HG02981 (cell line): ENCODE data around the gene FGA.

Experiments
- ATAC-seq: cut with Tn5 transposase; IDR thresholded peaks from one replicate; pipeline ENCODE4 v1.9.1; 2021; ENCODE audit warnings: mild to moderate bottlenecking, moderate library complexity; ENCODE audit not compliant: unreplicated experiment

Gene FGA

DNA sequence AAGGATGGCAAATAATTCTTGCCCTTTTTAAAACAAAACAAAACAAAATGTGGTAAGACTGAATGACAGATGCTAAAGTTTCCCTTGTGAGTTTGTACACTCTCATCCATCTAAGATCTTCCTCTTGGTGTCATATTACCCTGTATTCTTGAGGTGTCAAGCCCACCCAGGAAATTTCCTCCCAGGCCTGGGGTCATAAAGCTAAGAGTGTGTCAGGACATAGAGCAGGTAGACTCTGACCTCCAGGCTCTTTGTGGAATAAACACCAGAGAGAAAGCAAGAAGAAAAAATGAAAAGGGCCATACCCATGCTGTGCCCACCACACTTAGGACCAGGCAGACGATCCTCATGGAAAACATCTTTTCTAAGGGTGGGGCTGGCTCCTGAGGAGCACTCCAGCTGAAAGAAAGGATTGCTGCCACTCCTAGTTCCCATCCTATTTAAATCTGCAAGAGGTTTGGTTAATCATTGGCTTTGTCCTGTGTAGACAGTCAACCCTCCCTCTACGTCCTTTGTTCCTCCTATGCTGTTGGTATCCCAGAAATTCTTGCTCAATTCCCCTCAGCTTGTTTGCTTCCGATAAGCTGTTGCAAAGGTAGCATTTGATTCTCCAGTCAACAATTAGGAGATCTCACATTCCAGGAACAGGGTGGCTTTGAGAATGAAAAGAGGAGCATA lies at the start of gene FGA:
Gene FGA (minus strand): TSS at position 414 of the 678 bp plus-strand sequence. CDS start 55 bp downstream, at position 359.
- ATAC-seq = no peak

DNA sequence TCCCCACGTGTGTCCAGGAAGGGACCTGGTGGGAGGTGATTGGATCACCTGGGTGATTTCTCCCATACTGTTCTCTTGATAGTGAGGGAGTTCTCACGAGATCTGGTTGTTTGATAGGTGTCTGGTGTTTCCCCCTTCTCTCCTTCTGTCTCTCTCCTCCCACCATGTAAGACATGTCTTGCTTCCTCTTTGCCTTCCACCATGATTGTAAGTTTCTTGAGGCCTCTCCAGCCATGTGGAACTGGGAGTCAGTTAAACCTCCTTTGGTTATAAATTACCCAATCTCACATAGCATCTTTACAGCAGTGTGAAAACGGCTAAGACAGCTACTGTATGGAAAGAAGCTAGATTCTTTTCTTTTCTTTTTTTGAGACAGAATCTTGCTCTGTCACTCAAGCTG lies 43.5 kb upstream of the FGA start:
- ATAC-seq = peak; percentile 46

DNA sequence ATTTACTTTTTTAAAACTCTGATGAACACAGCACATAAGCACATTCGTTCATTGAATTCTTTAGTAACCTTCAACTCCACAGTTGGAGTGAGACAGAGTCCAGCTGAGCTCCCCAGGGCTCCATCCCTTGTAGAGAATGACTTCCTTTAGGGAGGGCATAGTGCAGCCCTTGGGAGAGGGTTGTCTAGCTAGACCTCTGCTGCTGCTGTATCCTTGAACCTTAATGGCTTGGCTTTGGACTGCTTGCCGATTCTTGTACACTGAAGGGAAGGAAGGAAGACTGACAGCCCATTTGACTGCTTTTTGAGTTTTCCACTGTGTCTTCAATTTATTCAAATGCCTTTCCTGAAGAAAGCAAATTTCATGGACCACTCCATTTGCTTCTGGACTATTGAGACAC lies 41.3 kb upstream of the FGA start:
- ATAC-seq = no peak

DNA sequence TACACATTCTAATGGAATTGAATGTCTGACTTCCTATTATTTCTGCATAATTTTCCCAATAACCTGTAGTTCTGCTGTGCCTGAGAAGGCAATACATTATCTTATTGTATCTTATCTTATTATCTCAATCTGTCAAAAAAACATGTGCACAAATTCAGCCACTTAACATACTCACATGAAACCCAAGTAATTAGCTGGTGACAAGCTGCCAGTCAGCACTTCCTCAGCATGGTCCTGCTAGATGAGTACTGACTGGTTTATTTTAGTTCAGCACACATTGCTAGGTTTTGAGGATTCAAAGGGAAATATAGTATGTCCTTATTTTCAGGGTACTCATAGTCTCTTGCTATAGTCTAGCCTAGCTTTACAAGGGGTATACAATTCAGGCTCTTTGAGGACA lies 39.8 kb upstream of the FGA start:
- ATAC-seq = no peak

DNA sequence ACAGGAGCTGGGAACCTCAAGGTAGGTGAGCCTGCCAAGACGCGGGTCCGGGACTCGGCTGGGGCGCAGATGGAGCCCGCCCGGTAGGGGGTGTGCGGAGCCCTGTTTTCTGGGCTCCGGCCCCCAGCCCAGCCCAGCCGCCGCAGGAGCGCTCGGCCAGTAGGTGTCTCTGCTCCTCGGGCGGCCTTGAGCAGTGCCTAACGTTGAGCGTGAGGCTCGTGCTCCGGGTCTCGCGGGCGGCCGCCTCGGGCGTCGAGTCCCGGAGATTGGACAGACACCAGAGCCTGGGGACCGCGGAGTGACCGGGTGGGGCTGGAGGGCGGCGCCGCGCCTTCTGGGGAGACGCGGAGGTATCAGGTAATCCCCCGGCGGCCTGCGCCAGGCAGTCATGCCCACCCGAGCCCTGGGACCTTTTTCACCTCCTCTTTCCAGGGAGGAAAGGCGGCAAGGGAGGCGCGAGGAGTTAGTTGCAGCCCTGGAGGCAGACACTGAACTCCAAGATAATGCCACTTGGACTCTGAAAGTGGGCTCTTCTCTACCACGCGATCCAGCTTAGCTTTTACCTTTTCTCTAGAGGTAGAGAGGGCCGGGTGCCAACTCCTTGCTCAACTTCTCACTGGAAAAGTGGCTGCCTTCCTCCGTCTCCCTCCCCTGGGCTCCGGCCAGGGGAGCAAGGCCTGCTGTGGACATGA lies 36.4 kb upstream of the FGA start:
- peak; percentile 97 for ATAC-seq

DNA sequence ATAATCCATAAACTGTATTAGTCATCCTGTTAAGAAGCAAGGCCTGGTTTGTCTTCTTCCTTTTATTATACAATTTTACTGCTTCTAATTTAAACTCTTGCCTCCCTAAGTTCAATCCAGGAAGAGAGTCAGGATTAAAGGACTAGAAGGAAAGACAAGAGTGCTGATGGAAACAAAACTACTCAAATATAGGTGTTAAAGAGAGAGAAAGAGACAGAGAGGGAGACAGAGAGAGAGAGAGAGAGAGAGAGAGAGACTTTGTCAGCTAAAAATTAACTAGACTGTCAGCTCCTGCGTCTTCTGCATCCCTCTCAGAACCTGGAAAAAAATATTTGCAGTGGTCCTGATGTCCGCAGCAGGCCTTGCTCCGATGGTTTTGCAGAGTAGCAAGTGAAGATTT lies 35.4 kb upstream of the FGA start:
- ATAC-seq = no peak

DNA sequence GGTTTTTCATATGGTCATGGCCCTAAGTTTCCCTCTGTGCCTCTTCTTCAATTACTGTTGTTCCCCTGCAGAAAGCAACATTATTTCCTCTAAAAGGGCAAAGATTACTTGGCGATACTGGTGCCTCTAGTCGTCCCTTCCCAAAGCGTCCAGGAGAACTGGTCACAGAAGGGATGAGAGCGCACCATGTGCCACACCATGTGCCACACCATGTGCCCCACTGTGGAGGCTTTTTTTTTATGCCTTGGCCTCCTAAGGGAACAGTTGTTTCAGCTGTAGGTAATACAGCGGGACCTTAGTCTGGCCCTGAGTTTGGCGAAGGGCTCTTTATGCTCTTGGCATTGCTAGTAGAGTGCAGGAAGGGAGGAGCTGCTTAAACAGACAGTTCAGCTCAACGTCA lies 33.5 kb upstream of the FGA start:
- no peak for ATAC-seq

DNA sequence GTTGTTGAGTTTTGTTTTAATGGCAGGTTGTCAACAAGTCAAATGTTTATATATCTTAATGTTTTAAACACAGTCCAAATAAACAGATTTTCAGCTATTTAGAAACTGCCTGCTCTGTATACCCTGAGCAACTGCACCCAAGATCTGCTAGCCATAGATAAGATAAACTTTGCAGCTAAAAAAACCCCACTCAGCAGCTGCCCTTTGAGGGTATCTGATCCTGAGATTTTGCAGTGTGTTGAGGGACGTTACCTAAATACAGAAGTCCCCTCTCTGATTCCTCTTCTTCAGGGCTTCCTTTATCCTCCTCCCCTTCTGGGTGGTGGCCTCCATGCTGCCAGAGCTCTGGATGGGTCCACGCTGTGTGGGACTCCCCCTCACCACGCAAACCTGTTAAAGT lies 32.9 kb upstream of the FGA start:
- no peak for ATAC-seq

DNA sequence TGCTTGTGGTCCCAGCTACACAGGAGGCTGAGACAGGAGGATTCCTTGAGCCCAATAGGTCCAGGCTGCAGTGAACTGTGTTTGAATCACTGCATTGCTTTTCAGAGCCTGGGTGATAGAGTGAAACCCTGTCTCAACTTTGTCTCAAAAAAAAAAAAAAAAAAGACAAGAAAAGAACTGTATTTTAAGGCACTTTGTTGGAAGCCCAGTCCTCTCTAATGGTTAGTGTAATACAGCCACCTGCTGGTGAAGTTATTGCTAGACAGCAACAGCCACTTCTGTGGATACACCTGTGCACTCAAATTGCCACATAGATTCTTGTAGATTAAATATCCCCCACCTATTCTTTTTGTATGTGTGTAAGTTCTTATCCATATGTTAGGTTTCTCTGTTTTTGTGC lies 32.1 kb upstream of the FGA start:
- ATAC-seq = peak; percentile 32

DNA sequence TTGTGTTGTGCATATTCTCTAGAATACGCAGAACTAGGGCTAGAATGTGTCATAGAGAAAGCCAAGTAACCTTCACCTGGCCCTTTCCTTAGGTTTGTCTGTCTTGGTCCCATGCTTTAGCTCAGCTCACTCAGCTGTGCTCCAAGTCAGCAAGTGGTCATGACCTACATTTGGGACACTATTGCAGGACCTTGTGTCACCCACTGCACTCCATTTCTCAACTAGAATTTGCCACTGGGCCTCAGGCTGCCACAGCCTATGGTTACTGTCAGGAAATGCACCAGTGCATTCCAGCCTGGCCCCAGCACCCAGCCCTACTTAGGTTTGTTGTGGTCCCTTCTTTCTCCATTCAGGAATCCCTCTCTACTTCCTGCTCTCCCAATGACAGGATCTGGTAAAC lies 29.6 kb upstream of the FGA start:
- no peak for ATAC-seq

DNA sequence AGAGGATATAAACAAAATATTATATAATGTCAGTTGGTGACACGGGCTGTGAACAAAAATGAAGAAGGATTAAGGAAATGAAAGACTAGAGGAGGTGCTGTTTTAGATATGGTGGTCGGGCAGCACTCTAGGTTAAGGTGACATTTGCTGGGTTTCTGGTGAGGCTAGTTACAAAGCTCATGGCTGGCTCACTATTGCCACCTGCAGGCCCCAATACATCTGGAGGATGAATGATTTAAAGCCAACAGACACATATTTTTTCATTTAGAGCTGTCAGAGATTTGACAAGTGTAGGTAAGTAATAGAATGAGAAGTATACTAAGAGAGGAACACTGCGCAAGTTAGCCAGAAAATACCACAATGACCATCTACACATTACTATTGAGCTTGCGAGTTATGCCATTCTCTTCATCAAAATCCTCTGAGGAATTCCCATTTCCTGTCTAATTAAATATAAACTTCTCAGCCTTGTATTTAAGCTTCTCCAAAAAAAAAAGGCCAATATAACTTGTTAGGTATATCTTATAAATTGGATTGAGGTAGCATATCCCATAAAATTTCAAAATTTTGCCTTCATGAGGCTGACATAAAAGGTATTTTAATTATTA lies 28.3 kb upstream of the FGA start:
- peak; percentile 73 for ATAC-seq

DNA sequence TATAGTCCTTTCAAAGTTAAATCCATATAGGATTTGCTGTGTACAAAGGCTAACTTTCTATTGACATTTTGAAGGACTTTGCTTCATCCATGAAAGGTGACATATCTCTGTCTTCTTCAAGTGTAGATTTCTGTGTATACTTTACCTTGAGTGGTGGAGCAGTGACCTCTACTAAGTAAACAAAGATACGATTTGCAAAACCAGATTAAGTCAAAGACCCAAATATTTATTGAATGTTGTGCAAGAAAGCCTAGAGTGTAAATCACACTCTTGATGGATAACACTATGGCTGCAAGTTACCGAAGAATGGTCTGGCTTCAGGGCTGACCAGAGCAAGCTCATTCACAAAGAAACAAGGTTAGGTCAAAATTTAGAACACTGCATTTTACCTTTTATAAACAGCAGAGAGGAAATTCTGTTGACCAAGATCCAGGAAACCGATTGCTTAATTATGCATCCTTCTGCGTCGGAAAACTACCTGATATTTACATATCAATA lies 27.3 kb upstream of the FGA start:
- ATAC-seq = no peak

DNA sequence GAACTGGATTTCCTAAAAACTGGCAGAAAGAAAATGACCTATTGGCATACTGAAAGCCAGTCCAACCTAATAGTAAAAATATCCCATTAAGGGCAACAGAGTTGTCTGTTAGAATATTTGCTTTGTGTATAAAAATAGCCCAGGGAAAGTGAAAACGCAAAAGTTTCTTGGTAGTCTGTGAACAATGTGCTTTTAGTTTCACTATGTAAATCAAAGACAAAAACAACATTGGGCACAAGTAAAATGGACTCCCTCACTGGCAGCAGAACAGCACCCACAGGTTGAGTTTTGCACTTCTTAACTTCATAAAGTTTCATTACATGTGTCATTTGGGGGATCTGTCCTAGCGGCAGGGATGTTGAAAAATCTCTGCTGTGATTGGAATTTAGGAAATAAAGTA lies 26.2 kb upstream of the FGA start:
- ATAC-seq = peak; percentile 92

DNA sequence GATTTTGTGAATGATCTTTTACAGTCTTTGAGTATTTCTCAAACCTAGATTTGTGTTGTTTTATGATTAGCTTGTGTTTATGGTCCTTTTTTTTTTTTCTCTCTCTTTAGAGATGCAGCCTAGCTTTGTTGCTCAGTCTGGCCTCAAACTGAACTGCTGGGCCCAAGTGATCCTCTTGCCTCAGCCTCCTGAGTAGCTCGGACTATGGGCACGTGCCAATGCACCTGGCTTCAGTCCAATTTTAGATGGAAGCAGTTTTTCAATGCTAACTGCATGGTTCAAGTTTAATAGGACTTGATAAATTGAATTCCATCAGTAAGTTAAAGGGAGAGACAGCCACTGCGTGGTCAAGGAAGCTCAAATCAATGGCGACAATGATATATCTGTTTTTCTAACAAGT lies 25.7 kb upstream of the FGA start:
- no peak for ATAC-seq

DNA sequence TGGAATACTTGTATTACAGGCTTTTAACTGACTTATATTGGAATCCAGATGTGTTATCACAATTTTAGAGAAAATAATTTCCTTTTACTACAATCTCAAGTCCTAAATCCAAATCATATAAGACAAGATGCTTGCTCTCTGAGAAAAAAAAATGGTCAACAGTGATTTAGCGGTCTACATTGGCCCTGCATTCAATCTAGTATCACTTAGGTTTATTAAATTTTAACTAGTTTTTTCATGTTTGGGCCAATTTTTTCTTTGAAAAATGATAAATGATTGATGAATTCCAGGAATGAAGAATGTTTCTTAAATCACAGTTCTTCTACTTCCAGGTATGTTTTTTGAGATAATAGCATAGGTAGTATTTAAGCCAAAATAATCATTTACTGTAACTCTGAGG lies 24.7 kb upstream of the FGA start:
- no peak for ATAC-seq

DNA sequence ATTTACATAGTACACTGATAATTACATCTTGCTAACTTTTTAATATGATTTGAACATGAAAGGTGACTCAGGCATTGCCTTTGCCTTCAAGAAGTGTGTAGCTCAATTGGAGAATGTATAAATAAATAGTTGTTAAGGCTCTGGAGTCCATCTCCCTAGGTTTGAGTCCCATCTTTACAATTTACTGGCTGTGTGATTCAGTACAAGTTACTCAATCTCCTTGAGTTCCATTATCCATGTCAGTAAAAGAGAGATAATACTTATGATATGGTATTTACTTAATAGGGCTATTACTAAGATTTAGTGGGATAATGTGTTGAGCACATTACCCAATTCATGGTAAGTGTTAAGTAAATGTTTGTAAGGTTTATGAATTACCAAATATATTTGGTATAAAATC lies 23.8 kb upstream of the FGA start:
- no peak for ATAC-seq

DNA sequence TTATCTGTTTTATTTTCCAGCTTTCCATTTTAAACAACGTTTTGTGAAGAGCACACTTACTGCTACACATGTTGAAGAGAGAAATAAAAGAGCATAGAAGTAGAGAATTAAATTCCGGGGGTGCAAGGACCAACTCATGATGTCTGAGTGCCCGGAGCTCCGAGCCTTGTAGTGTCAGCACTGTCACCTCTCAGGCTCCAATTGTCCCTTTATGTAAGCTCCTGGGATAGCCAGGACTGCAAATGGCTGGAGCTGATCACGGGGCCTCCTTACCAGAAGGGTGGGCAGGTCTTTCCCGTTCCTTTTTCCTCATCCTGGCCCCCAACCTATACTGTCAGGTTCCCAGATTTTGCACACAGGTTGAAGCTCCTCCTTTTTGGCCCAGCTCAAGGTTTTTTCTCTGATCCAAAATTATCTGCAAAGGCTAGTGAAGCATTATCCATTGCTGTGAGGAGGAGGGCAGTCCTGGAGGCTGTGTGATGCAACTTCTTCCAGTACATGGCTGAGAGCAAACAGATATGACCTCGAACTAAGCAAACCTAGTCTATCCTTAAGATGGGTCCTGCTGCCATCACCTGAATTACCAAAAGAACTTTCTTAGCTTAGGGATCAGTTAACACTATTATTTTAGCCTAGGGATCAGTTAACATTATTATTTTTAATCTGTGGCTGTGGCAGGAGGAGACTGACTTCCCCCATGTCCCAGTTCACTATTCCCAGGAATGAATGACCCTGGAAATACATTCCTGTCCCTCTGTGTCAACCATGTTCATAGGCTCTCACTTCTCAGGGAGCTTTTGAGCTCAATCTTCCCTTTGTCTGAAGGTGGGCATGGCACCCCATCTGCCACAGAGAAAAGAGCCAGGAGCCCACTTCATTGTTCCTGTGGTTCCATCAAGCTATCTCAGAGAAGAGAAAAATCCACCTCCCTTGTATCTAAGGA lies 22.2 kb upstream of the FGA start, which contains the start of gene FGG:
Gene FGG (minus strand): TSS at position 185 of the 943 bp plus-strand sequence. CDS start 47 bp downstream, at position 138.
- no peak for ATAC-seq

DNA sequence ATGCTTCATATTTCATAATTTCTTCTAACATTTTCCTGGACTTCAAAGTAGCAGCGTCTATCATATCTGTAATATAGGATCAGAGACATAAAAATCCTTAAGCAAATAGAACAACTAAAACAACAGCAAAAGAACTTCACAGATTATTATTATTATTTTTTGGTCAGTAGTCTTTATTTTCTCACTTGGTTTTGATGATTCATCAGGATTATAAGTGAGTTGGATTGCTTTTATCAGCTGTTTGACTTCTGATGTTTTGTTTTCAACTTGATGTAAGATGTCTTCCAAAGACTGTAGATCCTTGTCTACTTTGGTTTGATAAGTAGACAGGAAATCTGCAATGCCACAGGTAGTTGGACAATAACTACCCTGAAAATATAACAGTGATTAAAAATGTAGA lies 21.3 kb upstream of the FGA start:
- ATAC-seq = no peak

DNA sequence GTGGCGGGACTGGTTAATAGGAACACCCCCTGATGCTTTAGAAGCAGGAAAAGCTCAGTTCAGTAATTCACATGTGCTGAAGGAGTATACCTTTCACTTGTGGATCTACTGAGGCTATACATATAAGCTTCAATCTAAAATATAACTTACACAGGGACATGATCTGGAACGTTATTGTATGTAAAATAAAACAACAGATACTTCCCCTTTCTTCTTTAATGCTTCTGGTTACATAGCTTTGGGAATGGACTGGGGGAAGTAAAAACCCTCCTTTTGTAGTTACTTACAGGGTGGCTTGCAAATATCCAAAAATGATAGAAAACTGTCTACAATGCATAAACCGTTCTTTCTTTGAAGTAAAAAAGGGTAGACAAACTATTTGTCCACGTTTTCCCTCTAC lies 20.0 kb upstream of the FGA start:
- ATAC-seq = no peak

DNA sequence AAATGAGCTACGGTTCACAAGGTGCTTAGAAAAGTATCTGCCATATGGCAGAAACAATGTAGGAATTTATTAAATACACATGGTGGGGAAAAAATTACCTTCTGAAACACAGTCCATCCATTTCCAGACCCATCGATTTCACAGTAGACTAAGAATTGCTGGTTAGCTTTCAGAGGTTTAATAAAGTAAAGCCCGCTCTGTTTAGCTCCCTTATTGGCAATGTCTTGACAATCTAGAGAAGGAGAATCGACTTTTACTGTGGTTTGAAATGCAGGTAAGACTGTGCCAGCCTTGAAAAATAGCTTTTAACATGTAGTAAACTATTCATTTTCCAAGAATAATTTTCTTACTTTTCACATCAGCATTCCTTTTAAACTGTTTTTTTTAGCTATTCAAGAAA lies 19.0 kb upstream of the FGA start:
- ATAC-seq = no peak
